AG10803 (cell line): ENCODE measurements around the gene CNOT6.
"Not testable (repeated sequence)": the region's sequence is repeated elsewhere in the genome, so short reads cannot be mapped to it uniquely, and the experiment has no call there.

ENCODE experiments used
- DNase-seq: peaks from one replicate; pipeline ENCODE4 v3.0.0; 2010; ENCODE audit warnings: low read depth
- H3K4me3 ChIP-seq: 2 replicates; pipeline ENCODE4 v1.5.1; 2011; ENCODE audit warnings: mild to moderate bottlenecking, low read length, control low read depth
- CTCF ChIP-seq: conservative IDR thresholded peaks from 2 replicates; pipeline ENCODE4 v1.5.1; 2011; ENCODE audit warnings: mild to moderate bottlenecking, low read length, control low read depth, inconsistent platforms

Gene CNOT6

GRCh38 chr5:180523629-180524466 is 29.7 kb downstream of the CNOT6 start:
- no peak for DNase-seq
- TF ChIP-seq CTCF, result no peak
- no peak overlapping the region for H3K4me3 ChIP-seq

DNA sequence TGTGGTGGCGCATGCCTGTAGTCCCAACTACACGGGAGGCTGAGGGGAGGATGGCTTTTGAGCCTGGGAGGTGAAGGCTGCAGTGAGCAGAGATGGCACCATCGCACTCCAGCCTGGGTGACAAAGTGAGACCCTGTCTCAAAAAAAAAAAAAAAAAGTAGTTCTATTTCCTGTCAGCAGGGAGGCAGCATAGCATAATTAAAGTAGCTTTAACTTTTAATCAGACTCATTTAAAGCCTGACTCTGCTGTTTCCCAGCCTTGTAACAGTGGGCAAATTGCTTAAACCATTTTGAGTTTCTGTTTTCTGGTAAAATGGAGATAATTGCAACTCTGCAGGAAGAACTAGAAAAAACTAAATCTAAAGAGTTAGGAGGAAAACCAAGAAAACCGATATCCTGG is 31.2 kb downstream of the CNOT6 start:
- TF ChIP-seq CTCF, result no peak

DNA sequence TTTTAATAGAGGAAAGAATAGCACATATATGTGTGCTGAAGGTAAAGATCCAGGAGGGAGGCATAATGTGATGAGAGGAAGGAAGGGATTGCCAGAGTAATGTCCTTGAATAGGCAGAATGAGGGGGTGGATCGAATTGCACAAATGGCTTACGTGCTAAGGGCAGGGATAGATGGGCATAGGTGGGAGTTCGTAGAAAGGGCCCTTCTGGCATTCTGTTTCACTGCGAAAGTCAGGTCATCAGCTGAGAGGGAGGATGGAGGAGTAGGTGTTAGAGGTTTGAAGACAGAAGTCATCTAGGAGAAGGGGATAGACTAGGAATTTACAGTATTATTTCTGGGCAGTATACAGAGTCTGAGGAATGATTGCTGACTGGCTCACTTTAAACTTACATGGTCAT is 32.1 kb downstream of the CNOT6 start:
- H3K4me3 ChIP-seq, result no peak overlapping the region
- TF ChIP-seq CTCF, result no peak
- DNase-seq, result no peak

More for the DNA sequence above, 31.2 kb downstream of the CNOT6 start:
- no peak overlapping the region for H3K4me3 ChIP-seq
- no peak for DNase-seq

DNA sequence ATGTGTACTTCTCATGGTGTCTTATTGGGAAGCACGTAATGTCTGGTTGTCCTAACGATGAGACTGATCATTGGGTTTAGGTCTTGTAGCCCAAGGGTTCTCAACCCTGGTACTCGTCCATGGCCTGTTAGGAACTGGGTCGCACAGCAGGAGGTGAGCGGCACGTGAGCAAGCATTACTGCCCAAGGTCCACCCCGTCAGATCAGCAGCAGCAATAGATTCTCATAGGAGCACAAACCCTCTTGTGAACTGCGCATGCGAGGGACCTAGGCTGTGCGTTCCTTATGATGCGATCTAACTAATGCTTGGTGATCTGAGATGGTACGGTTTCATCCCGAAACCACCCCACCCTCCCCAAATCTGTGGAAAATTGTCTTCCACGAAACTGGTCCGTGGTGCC is 33.5 kb downstream of the CNOT6 start:
- DNase-seq, result no peak

DNA sequence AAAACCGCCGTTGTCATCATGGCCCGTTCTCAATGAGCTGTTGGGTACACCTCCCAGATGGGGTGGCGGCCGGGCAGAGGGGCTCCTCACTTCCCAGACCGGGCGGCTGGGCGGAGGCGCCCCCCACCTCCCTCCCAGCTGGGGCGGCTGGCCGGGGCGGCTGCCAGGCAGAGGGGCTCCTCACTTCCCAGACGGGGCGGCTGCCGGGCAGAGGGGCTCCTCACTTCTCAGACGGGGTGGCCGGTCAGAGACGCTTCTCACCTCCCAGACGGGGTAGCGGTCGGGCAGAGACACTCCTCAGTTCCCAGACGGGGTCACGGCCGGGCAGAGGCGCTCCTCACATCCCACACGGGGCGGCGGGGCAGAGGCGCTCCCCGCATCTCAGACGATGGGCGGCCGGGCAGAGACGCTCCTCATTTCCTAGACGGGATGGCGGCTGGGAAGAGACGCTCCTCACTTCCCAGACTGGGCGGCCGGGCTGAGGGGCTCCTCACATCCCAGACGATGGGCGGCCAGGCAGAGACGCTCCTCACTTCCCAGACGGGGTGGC is 36.9 kb downstream of the CNOT6 start:
- not testable (repeated sequence) for H3K4me3 ChIP-seq, DNase-seq

More for the DNA sequence above, 33.5 kb downstream of the CNOT6 start:
- no peak for TF ChIP-seq CTCF
- H3K4me3 ChIP-seq, result no peak overlapping the region

GRCh38 chr5:180532268-180532667 is 38.1 kb downstream of the CNOT6 start:
- no peak overlapping the region for H3K4me3 ChIP-seq
- no peak for TF ChIP-seq CTCF
- no peak for DNase-seq

DNA sequence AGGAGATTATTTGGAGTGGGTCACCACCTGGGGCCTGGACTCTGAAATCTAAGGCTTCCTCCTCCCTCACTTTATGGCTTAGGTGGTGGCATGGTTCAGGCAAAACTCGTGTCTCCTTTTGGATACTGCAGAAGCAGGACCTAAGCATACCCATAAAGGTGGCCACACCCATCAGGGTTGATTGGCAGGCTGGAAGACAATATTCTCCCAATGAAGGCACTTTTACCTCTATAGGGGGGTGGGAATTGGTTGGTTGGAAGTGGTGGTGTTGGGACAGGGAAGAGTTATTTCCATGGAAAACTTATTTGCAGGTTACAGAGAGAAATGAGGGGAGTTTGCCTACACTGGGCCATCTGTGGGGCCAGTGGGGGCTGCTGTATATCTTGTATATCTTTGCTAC is 39.7 kb downstream of the CNOT6 start:
- TF ChIP-seq CTCF, result no peak
- H3K4me3 ChIP-seq, result no peak overlapping the region
- DNase-seq, result no peak
